H1 (cell line): ENCODE measurements around the gene KCNK4. TPM values are rescaled to one million over a fixed set of nuclear protein-coding genes. Genes with fewer than 3 reads are reported as not detected.

Experiments used
- microRNA-seq, 2 experiments: library from miRNA; unstranded; fragments of <30 nt; microRNA quantifications; one replicate each; pipeline versions ENCODE4 to v1.2.0, GENCODE V29; 2016 to 2020; ENCODE audit warnings: borderline microRNAs expressed in 2 of 2, borderline number of aligned reads in 2 of 2, borderline replicate concordance in 1 of 2
- polyA plus RNA-seq, 7 experiments: library from polyadenylated mRNA; depleted of rRNA in 3 of 7; stranded (reverse) in 5 of 7; unstranded in 2 of 7; fragments of >200 nt in 5 of 7; fragments of 200-250 nt in 2 of 7; gene quantifications; 1 replicate in 5 of 7; 2 replicates in 1 of 7; 4 replicates in 1 of 7; pipeline versions ENCODE4 v1.2.1 to v1.2.3, GENCODE V29; 2011 to 2013; ENCODE audit warnings: missing spikeins in 2 of 7, mixed read lengths in 2 of 7
- small RNA-seq: library from polyadenylated mRNA; stranded (forward); fragments of <200 nt; extraction: miRNeasy Mini kit (QIAGEN cat#:217004); gene quantifications from one replicate; pipeline ENCODE3, GENCODE V24; 2013; ENCODE audit not compliant: insufficient read depth
- total RNA-seq: library from RNA; stranded (reverse); fragmentation: NEBNext Ultra II Directional; extraction: Animal tissue kit (Norgen Biotek cat#: 25700); gene quantifications from 2 replicates; pipeline ENCODE4 v1.2.1, GENCODE V29; 2021

KCNK4 gene
- total and polyA plus RNA-seq, 2 of the 8 experiments (the other 6 are each of a cell fraction or from before 2014, with no cell fraction given) = 0.19 TPM; not detected in 1

Small RNA genes lying within 50 kb of the gene (microRNA-seq; reads per million reads assigned to microRNA genes)
- 0 to 0.20 reads per million in 2 experiments for gene MIR7155

Small RNA genes lying within 50 kb of the gene (small RNA-seq; reads per million reads assigned to genes)
- not detected for gene MIR7155
- not detected for gene RF00019

Other genes with a start within 250 kb of the KCNK4 start
- 19.5 and 19.6 TPM in 2 replicates for gene MACROD1, start 125.2 kb upstream of the KCNK4 start, total RNA-seq
- gene MACROD1, start 125.2 kb upstream of the KCNK4 start, polyA plus RNA-seq (2011; rRNA removed) = 34.1 and 107 TPM in 2 replicates
- 316 and 329 TPM in 2 replicates for gene STIP1, start 105.1 kb upstream of the KCNK4 start, total RNA-seq
- 140 and 151 TPM in 2 replicates for gene STIP1, start 105.1 kb upstream of the KCNK4 start, polyA plus RNA-seq (2011; rRNA removed)
- gene FERMT3, start 84.6 kb upstream of the KCNK4 start, total RNA-seq = 1.4 and 2.7 TPM in 2 replicates
- 3.7 and 5.9 TPM in 2 replicates for gene FERMT3, start 84.6 kb upstream of the KCNK4 start, polyA plus RNA-seq (2011; rRNA removed)
- 34.5 and 39.7 TPM in 2 replicates for gene TRPT1, start 65.1 kb upstream of the KCNK4 start, total RNA-seq
- gene TRPT1, start 65.1 kb upstream of the KCNK4 start, polyA plus RNA-seq (2011; rRNA removed) = 74.6 and 102 TPM in 2 replicates
- 43.4 and 51.5 TPM in 2 replicates for gene NUDT22, start 65.0 kb upstream of the KCNK4 start, total RNA-seq
- 69.0 and 97.1 TPM in 2 replicates for gene NUDT22, start 65.0 kb upstream of the KCNK4 start, polyA plus RNA-seq (2011; rRNA removed)
- 14.6 and 17.8 TPM in 2 replicates for gene DNAJC4, start 60.8 kb upstream of the KCNK4 start, total RNA-seq
- gene DNAJC4, start 60.8 kb upstream of the KCNK4 start, polyA plus RNA-seq (2011; rRNA removed) = 31.0 and 34.0 TPM in 2 replicates
- gene VEGFB, start 56.7 kb upstream of the KCNK4 start, total RNA-seq = 46.1 and 49.6 TPM in 2 replicates
- gene VEGFB, start 56.7 kb upstream of the KCNK4 start, polyA plus RNA-seq (2011; rRNA removed) = 9.3 and 11.4 TPM in 2 replicates
- gene FKBP2, start 50.2 kb upstream of the KCNK4 start, total RNA-seq = 41.7 and 43.2 TPM in 2 replicates
- gene FKBP2, start 50.2 kb upstream of the KCNK4 start, polyA plus RNA-seq (2011; rRNA removed) = 52.5 and 67.3 TPM in 2 replicates
- 418 and 419 TPM in 2 replicates for gene PPP1R14B, start 44.4 kb upstream of the KCNK4 start, total RNA-seq
- 265 and 351 TPM in 2 replicates for gene PPP1R14B, start 44.4 kb upstream of the KCNK4 start, polyA plus RNA-seq (2011; rRNA removed)
- 104 TPM in 2 replicates for gene PLCB3, start 39.8 kb upstream of the KCNK4 start, total RNA-seq
- gene PLCB3, start 39.8 kb upstream of the KCNK4 start, polyA plus RNA-seq (2011; rRNA removed) = 47.2 and 70.6 TPM in 2 replicates
- gene BAD, start 6.6 kb upstream of the KCNK4 start, total RNA-seq = 23.1 and 25.3 TPM in 2 replicates
- 33.7 and 38.4 TPM in 2 replicates for gene BAD, start 6.6 kb upstream of the KCNK4 start, polyA plus RNA-seq (2011; rRNA removed)
- 36.8 and 37.8 TPM in 2 replicates for gene GPR137, start 5.5 kb upstream of the KCNK4 start, total RNA-seq
- 36.2 and 55.5 TPM in 2 replicates for gene GPR137, start 5.5 kb upstream of the KCNK4 start, polyA plus RNA-seq (2011; rRNA removed)
- gene CATSPERZ, start 9.1 kb downstream of the KCNK4 start, total RNA-seq = not detected in 2 replicates
- 0.77 and 1.1 TPM in 2 replicates for gene CATSPERZ, start 9.1 kb downstream of the KCNK4 start, polyA plus RNA-seq (2011; rRNA removed)
- 36.1 and 37.0 TPM in 2 replicates for gene ESRRA, start 14.2 kb downstream of the KCNK4 start, total RNA-seq
- gene ESRRA, start 14.2 kb downstream of the KCNK4 start, polyA plus RNA-seq (2011; rRNA removed) = 18.2 and 20.9 TPM in 2 replicates
- 300 and 326 TPM in 2 replicates for gene TRMT112, start 26.3 kb downstream of the KCNK4 start, total RNA-seq
- gene TRMT112, start 26.3 kb downstream of the KCNK4 start, polyA plus RNA-seq (2011; rRNA removed) = 650 and 707 TPM in 2 replicates
- 201 and 225 TPM in 2 replicates for gene PRDX5, start 26.8 kb downstream of the KCNK4 start, total RNA-seq
- 582 and 631 TPM in 2 replicates for gene PRDX5, start 26.8 kb downstream of the KCNK4 start, polyA plus RNA-seq (2011; rRNA removed)
- 11.2 and 12.5 TPM in 2 replicates for gene CCDC88B, start 48.9 kb downstream of the KCNK4 start, total RNA-seq
- 5.9 and 7.9 TPM in 2 replicates for gene CCDC88B, start 48.9 kb downstream of the KCNK4 start, polyA plus RNA-seq (2011; rRNA removed)
- 12.6 and 13.2 TPM in 2 replicates for gene RPS6KA4, start 67.9 kb downstream of the KCNK4 start, total RNA-seq
- gene RPS6KA4, start 67.9 kb downstream of the KCNK4 start, polyA plus RNA-seq (2011; rRNA removed) = 8.2 and 12.1 TPM in 2 replicates